Testis (tissue), 2 donors: ENCODE results near the gene ALPG.

Experiments used
- CTCF ChIP-seq, 3 experiments: fragments of 450-650 bp in 2 of 3; fragments of 200-600 bp in 1 of 3; sonication (generic) in 1 of 3; IDR thresholded peaks; one replicate each; pipeline ENCODE4 v1.5.1; 2016 to 2019; ENCODE audit warnings: antibody characterized with exemption in 3 of 3, mild to moderate bottlenecking in 2 of 3, moderate library complexity in 1 of 3
- POLR2A ChIP-seq: fragments of 450-650 bp; IDR thresholded peaks from one replicate; pipeline ENCODE4 v1.6.1; 2017; ENCODE audit warnings: antibody characterized with exemption, mild to moderate bottlenecking, moderate library complexity

GRCh38 chr2:232420073-232420454 is 13.4 kb downstream of the ALPG start:
- no peak for TF ChIP-seq CTCF (IDR thresholded peaks at IDR 0.05)
- TF ChIP-seq POLR2A: no peak
